HUES48 (cell line): ENCODE data around the gene PSMD1.
A peak's percentile ranks its signal among the peaks of the same experiment; 100 is the strongest.

Source experiments
- H3K27ac ChIP-seq: one replicate; pipeline ENCODE4 v1.7.0; 2013; ENCODE audit warnings: low read depth, low read length, inconsistent platforms
- H3K27me3 ChIP-seq: 2 replicates; pipeline ENCODE4 v1.6.1; 2013; ENCODE audit warnings: mild to moderate bottlenecking, low read length; ENCODE audit not compliant: control insufficient read depth, insufficient read depth
- H3K36me3 ChIP-seq: 2 replicates; pipeline ENCODE4 v1.6.1; 2013; ENCODE audit warnings: low read length; ENCODE audit not compliant: control insufficient read depth, insufficient read depth
- H3K4me1 ChIP-seq: 2 replicates; pipeline ENCODE4 v1.6.1; 2013; ENCODE audit warnings: mild to moderate bottlenecking, low read length; ENCODE audit not compliant: control insufficient read depth, insufficient read depth
- H3K4me3 ChIP-seq: 2 replicates; pipeline ENCODE4 v1.5.1; 2013; ENCODE audit warnings: mild to moderate bottlenecking, low read depth, low read length
- H3K9ac ChIP-seq: 2 replicates; pipeline ENCODE4 v1.6.1; 2013; ENCODE audit warnings: mild to moderate bottlenecking, low read depth, low read length, moderate library complexity
- H3K9me3 ChIP-seq: 2 replicates; pipeline ENCODE4 v1.6.1; 2013; ENCODE audit warnings: low read length; ENCODE audit not compliant: control insufficient read depth, insufficient read depth

PSMD1 gene

GRCh38 chr2:231056453-231057416, at the start of gene PSMD1:
Gene PSMD1 (plus strand): TSS chr2:231056867. CDS start chr2:231057026, 159 bp downstream.
- Histone ChIP-seq H3K9me3 (no peaks in the 10 kb centered on the region), H3K9ac (peak within 1 kb of the TSS; percentile 97), H3K4me1 (peaks cover 7% of the 10 kb centered on the region), H3K36me3 (peaks cover 11% of the 10 kb centered on the region), H3K27me3 (peaks cover 23% of the 10 kb centered on the region), H3K27ac (peak within 1 kb of the TSS; percentile 96), H3K4me3 (peak within 1 kb of the TSS; percentile 91)

GRCh38 chr2:231007286-231008098, 49.2 kb upstream of the PSMD1 start:
- Histone ChIP-seq H3K9me3 (no peaks in the 10 kb centered on the region), H3K4me3 (no peak overlapping the region), H3K27me3 (no peaks in the 10 kb centered on the region; the same call in 1 of the 2 replicates), H3K9ac (no peak overlapping the region), H3K4me1 (no peaks in the 10 kb centered on the region), H3K27ac (no peak overlapping the region), H3K36me3 (no peaks in the 10 kb centered on the region)

- Histone ChIP-seq H3K4me3 (no peak overlapping the region), H3K4me1 (no peaks in the 10 kb centered on the region), H3K27ac (no peak overlapping the region), H3K36me3 (no peaks in the 10 kb centered on the region), H3K9ac (no peak overlapping the region), H3K9me3 (no peaks in the 10 kb centered on the region), H3K27me3 (no peaks in the 10 kb centered on the region; the same call in 1 of the 2 replicates)
Measured at GRCh38 chr2:231008131-231008530, 48.5 kb upstream of the PSMD1 start.

GRCh38 chr2:231009236-231009919, 47.3 kb upstream of the PSMD1 start:
- Histone ChIP-seq H3K27ac (no peak overlapping the region), H3K4me3 (no peak overlapping the region), H3K27me3 (no peaks in the 10 kb centered on the region; the same call in 1 of the 2 replicates), H3K9me3 (no peaks in the 10 kb centered on the region), H3K9ac (no peak overlapping the region), H3K36me3 (no peaks in the 10 kb centered on the region), H3K4me1 (peaks cover 7% of the 10 kb centered on the region; the same call in 1 of the 2 replicates)

GRCh38 chr2:231010201-231010730, 46.4 kb upstream of the PSMD1 start:
- H3K4me1 ChIP-seq, result peaks cover 8% of the 10 kb centered on the region; the same call in 1 of the 2 replicates
- no peaks in the 10 kb centered on the region for H3K9me3 ChIP-seq
- no peak overlapping the region for H3K9ac ChIP-seq
- H3K27me3 ChIP-seq, result no peaks in the 10 kb centered on the region; the same call in 1 of the 2 replicates
- H3K27ac ChIP-seq, result no peak overlapping the region
- H3K4me3 ChIP-seq, result no peak overlapping the region
- no peaks in the 10 kb centered on the region for H3K36me3 ChIP-seq

GRCh38 chr2:231011526-231011925, 45.1 kb upstream of the PSMD1 start:
- no peak overlapping the region for H3K4me3 ChIP-seq
- no peaks in the 10 kb centered on the region for H3K36me3 ChIP-seq
- H3K4me1 ChIP-seq, result peaks cover 14% of the 10 kb centered on the region; the same call in 1 of the 2 replicates
- no peak overlapping the region for H3K27ac ChIP-seq
- H3K9ac ChIP-seq, result no peak overlapping the region
- no peaks in the 10 kb centered on the region for H3K9me3 ChIP-seq
- H3K27me3 ChIP-seq, result peaks cover 4% of the 10 kb centered on the region

- no peak overlapping the region for H3K9ac ChIP-seq
- peaks cover 4% of the 10 kb centered on the region for H3K27me3 ChIP-seq
- H3K4me3 ChIP-seq, result no peak overlapping the region
- no peaks in the 10 kb centered on the region for H3K36me3 ChIP-seq
- H3K4me1 ChIP-seq, result peaks cover 14% of the 10 kb centered on the region; the same call in 1 of the 2 replicates
- H3K27ac ChIP-seq, result no peak overlapping the region
- H3K9me3 ChIP-seq, result no peaks in the 10 kb centered on the region
Measured at GRCh38 chr2:231012463-231012862, 44.2 kb upstream of the PSMD1 start.

- no peak overlapping the region for H3K4me3 ChIP-seq
- H3K36me3 ChIP-seq, result no peaks in the 10 kb centered on the region
- no peaks in the 10 kb centered on the region for H3K9me3 ChIP-seq
- no peak overlapping the region for H3K9ac ChIP-seq
- H3K4me1 ChIP-seq, result peaks cover 14% of the 10 kb centered on the region; the same call in 1 of the 2 replicates
- H3K27me3 ChIP-seq, result peaks cover 4% of the 10 kb centered on the region
- no peak overlapping the region for H3K27ac ChIP-seq
Measured at GRCh38 chr2:231013820-231014219, 42.8 kb upstream of the PSMD1 start.

- H3K9ac ChIP-seq, result no peak overlapping the region
- peak overlapping the region; percentile 40 for H3K27ac ChIP-seq
- no peaks in the 10 kb centered on the region for H3K9me3 ChIP-seq
- H3K4me1 ChIP-seq, result peaks cover 14% of the 10 kb centered on the region; the same call in 1 of the 2 replicates
- peaks cover 4% of the 10 kb centered on the region for H3K27me3 ChIP-seq
- H3K36me3 ChIP-seq, result no peaks in the 10 kb centered on the region
- no peak overlapping the region for H3K4me3 ChIP-seq
Measured at GRCh38 chr2:231015478-231015877, 41.2 kb upstream of the PSMD1 start.

- H3K27ac ChIP-seq, result peak overlapping the region; percentile 40
Measured at GRCh38 chr2:231015926-231016325, 40.7 kb upstream of the PSMD1 start.

More at GRCh38 chr2:231015926-231016325, 40.7 kb upstream of the PSMD1 start:
- no peak overlapping the region for H3K4me3 ChIP-seq
- no peak overlapping the region for H3K9ac ChIP-seq
- H3K27me3 ChIP-seq, result peaks cover 4% of the 10 kb centered on the region
- H3K9me3 ChIP-seq, result no peaks in the 10 kb centered on the region
- no peaks in the 10 kb centered on the region for H3K36me3 ChIP-seq
- H3K4me1 ChIP-seq, result peaks cover 14% of the 10 kb centered on the region; the same call in 1 of the 2 replicates
